Measurements from ENCODE around the gene RAP1A. TPM values are rescaled to one million over a fixed set of nuclear protein-coding genes. Genes with fewer than 3 reads are reported as not detected.

Gene RAP1A
- total RNA-seq, 2 donors from 2014 or later: 97.8 to 138 TPM

GRCh38 chr1:111706921-111707320 lies 87.3 kb downstream of the RAP1A start:
- Mint-ChIP-seq H3K9me3 (no peaks in the 10 kb centered on the region), H3K27ac (peak overlapping the region; percentile 55 to 76), H3K4me3 (no peak overlapping the region), H3K4me1 (ENCODE audit: low read depth in 2 of 2) (peaks cover 7 to 18% of the 10 kb centered on the region in 2 donors), H3K36me3 (peaks cover 26% of the 10 kb centered on the region), H3K27me3 (no peaks in the 10 kb centered on the region)
- no peak for DNase-seq (ENCODE audit: low spot score)
- no peak for ATAC-seq

DNA sequence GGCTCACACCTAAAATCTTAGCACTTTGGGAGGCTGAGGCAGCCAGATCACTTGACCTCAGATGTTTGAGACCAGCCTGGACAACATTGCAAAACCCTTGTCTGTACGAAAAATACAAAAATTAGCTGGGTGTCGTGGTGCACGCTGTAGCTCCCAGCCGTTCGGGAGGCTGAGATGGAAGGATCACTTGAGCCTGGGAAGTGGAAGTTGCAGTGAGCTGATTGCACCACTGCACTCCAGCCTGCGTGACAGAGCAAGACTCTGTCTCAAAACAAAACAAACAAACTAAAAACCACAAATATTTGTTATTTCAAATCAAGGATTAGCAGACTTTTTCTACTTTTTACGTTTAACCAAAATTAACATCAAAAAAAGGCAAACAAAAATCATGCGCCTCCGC lies 88.3 kb downstream of the RAP1A start:
- Mint-ChIP-seq H3K36me3 (peaks cover 26% of the 10 kb centered on the region), H3K9me3 (no peaks in the 10 kb centered on the region), H3K27me3 (no peaks in the 10 kb centered on the region), H3K4me1 (ENCODE audit: low read depth in 2 of 2) (peaks cover 7 to 18% of the 10 kb centered on the region in 2 donors), H3K4me3 (no peak overlapping the region), H3K27ac (peak overlapping the region; percentile 55 to 68)
- ATAC-seq: no peak
- no peak for DNase-seq (ENCODE audit: low spot score)

DNA sequence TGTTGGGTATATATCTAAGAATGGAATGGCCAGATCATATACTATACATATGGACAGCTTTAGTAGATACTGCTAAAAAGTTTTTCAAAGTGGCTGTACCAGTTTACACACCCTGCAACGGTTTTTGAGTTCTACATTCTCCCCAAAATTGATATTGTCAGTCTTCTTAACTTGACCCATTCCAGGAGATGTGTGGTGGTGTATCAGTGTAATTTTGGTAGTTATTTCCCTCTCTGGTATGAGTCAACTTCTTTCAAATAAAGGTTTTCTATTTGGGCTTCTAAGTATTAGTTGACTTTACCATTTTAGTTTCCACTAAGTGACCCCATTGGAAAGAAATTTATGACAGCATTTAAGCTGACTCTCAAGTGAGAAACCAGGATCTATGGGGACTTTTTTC lies 90.4 kb downstream of the RAP1A start:
- H3K4me1 Mint-ChIP-seq (ENCODE audit: low read depth in 2 of 2): peaks cover 7 to 18% of the 10 kb centered on the region in 2 donors
- H3K27ac Mint-ChIP-seq: peak overlapping the region; percentile 32 to 60
- peak overlapping the region; percentile 12 for H3K4me3 Mint-ChIP-seq
- H3K27me3 Mint-ChIP-seq: no peaks in the 10 kb centered on the region
- DNase-seq (ENCODE audit: low spot score): no peak
- H3K9me3 Mint-ChIP-seq: no peaks in the 10 kb centered on the region
- peaks cover 20% of the 10 kb centered on the region for H3K36me3 Mint-ChIP-seq
- peak in 1 of 2 donors; percentile 67 for ATAC-seq

DNA sequence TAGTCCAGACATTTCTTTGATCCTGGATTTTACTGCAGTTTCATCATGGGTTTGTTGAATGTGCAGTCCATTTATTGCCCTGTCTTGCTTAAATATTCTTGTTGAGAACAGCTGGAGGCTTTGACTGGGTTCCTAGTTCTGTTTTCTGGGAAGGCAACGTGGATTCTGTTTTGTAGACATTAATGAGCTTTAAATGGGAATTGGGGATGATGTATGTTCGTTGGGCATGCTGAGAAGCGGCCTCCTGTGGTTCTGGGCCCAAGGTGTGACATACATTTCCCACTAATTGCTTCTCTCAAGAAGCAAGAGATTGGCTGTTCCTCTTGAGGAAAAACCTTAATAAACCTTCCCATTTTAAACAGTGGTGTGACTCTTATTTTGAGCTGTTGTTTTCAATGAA lies 96.7 kb downstream of the RAP1A start:
- Mint-ChIP-seq H3K9me3 (no peaks in the 10 kb centered on the region), H3K27ac (no peak overlapping the region), H3K4me1 (ENCODE audit: low read depth in 2 of 2) (peaks cover 16 to 18% of the 10 kb centered on the region in 2 donors), H3K4me3 (no peak overlapping the region), H3K36me3 (peaks cover 4% of the 10 kb centered on the region), H3K27me3 (no peaks in the 10 kb centered on the region)
- DNase-seq (ENCODE audit: low spot score) (no peak), ATAC-seq (no peak)

GRCh38 chr1:111717450-111717849 lies 97.9 kb downstream of the RAP1A start:
- Mint-ChIP-seq H3K27ac (no peak overlapping the region), H3K27me3 (no peaks in the 10 kb centered on the region), H3K36me3 (peaks cover 4% of the 10 kb centered on the region), H3K9me3 (no peaks in the 10 kb centered on the region), H3K4me3 (no peak overlapping the region), H3K4me1 (ENCODE audit: low read depth in 2 of 2) (peaks cover 18 to 19% of the 10 kb centered on the region in 2 donors)
- ATAC-seq: no peak
- no peak for DNase-seq (ENCODE audit: low spot score)

DNA sequence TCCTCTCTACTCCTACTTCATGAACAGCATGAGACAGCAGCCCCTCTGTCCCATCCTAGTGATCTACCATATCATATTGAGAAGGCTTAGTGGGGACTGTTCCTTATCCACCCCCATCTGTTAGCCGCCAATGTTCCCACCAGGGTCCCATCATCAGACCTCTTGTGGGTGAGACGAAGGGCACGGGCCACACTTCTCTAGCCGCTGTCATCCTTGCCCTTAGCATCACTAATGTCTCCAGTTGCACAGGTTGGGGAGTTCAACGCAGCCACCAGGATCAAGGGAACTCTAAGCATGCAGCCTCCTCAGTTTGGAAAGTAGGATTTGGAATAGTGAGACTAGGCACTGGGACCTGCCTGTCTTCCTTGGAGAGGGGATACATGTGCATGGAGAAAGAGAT lies 99.5 kb downstream of the RAP1A start:
- Mint-ChIP-seq H3K4me3 (no peak overlapping the region), H3K4me1 (ENCODE audit: low read depth in 2 of 2) (peaks cover 19 to 23% of the 10 kb centered on the region in 2 donors), H3K36me3 (peaks cover 4% of the 10 kb centered on the region), H3K27me3 (no peaks in the 10 kb centered on the region), H3K27ac (no peak overlapping the region), H3K9me3 (no peaks in the 10 kb centered on the region)
- ATAC-seq: no peak
- DNase-seq (ENCODE audit: low spot score): no peak

- Mint-ChIP-seq H3K36me3 (peaks cover 4% of the 10 kb centered on the region), H3K27ac (peak overlapping the region in 1 of 2 donors; percentile 28), H3K27me3 (no peaks in the 10 kb centered on the region)
Observed at GRCh38 chr1:111719674-111720132, 100.1 kb downstream of the RAP1A start.

GRCh38 chr1:111720274-111720976 lies 100.8 kb downstream of the RAP1A start:
- Mint-ChIP-seq H3K4me1 (ENCODE audit: low read depth in 2 of 2) (peaks cover 19 to 23% of the 10 kb centered on the region in 2 donors), H3K9me3 (no peaks in the 10 kb centered on the region), H3K4me3 (no peak overlapping the region), H3K27ac (peak overlapping the region; percentile 3 to 28), H3K27me3 (no peaks in the 10 kb centered on the region), H3K36me3 (peaks cover 4% of the 10 kb centered on the region)
- no peak for DNase-seq (ENCODE audit: low spot score)
- ATAC-seq: peak in 1 of 2 donors; percentile 42

More at GRCh38 chr1:111719674-111720132, 100.1 kb downstream of the RAP1A start:
- ATAC-seq (no peak), DNase-seq (ENCODE audit: low spot score) (no peak)
- Mint-ChIP-seq H3K9me3 (no peaks in the 10 kb centered on the region), H3K4me1 (ENCODE audit: low read depth in 2 of 2) (peaks cover 19 to 23% of the 10 kb centered on the region in 2 donors), H3K4me3 (no peak overlapping the region)

DNA sequence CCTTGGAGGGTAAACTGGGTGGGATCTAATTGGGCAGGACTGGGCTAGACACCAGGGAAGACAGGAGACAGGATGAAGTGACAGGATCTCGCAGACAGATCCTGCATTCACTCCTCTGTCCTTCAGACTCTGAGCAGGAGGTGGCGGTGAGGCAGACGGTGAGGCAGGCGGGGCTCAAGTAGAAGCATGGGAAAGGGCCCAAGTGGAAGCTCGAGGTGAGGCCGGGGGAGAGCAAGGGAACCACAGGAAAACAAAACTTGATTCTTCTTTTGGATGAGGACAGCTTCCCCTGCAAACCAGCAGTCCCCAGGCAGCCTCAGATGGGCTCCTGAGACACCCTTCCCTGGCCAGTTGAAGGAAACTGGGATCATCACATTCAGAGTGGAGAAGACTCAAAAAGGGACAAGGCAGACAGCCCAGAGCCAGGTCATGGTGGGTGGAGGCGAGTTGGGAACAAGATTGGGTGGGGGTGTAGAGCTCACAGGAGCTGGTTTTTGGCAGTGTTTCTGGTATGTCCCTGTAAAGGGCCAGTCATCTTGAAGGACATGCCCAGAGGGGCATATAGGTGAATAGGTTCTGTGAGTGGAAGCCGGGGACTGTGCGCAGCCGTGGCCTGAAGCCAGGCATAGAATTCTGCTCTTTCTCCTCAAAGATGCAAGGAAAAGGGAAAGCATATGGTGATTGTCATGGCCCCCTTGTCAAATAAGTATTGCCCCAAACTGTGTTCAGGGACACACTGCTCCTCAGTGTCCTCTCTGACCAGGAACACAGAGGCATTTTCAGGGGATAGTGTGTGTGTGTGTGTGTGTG lies 101.6 kb downstream of the RAP1A start:
- no peaks in the 10 kb centered on the region for H3K9me3 Mint-ChIP-seq
- H3K36me3 Mint-ChIP-seq: peaks cover 4% of the 10 kb centered on the region
- peaks cover 19 to 23% of the 10 kb centered on the region in 2 donors for H3K4me1 Mint-ChIP-seq (ENCODE audit: low read depth in 2 of 2)
- ATAC-seq (no peak), DNase-seq (ENCODE audit: low spot score) (no peak)
- H3K27me3 Mint-ChIP-seq: no peaks in the 10 kb centered on the region
- peak overlapping the region; percentile 3 to 28 for H3K27ac Mint-ChIP-seq
- no peak overlapping the region for H3K4me3 Mint-ChIP-seq

DNA sequence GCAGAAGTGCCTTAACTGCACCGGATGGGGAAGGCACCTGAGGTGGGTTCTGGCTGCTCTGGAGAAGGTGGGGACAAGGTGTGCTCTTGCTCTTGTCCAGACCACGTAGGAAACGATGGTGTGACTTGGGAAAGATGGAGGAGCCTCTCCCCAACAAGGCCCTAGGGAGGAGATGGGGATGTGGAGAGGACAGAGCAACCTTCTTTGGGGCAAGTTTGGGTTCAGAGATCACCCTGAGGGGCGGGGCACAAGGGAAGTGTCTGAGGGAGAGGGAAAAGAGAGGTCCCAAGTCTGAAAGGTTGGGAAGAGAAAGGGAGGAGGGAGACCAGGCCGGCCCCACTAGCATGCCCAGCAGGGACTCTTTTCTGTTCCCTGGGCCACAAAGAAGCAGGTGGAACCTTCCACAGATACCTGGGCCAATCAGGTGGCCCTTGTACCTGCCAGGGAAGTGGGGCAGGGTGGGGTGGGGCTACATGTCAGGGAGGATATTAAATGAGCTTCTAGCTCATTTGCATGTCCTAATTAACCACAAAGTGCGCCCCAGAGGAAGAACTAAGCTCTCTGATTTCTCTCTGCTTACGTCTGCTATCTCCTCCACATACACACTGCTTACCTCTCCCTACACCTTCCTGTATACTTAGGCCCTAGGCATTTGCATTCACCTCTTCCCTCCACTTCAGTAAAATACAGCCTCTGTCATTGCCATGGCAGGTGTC lies 103.7 kb downstream of the RAP1A start:
- Mint-ChIP-seq H3K4me1 (ENCODE audit: low read depth in 2 of 2) (peaks cover 11 to 19% of the 10 kb centered on the region in 2 donors), H3K27me3 (no peaks in the 10 kb centered on the region), H3K27ac (no peak overlapping the region), H3K4me3 (no peak overlapping the region), H3K36me3 (no peaks in the 10 kb centered on the region), H3K9me3 (no peaks in the 10 kb centered on the region)
- DNase-seq (ENCODE audit: low spot score): no peak
- no peak for ATAC-seq

GRCh38 chr1:111723871-111724270 lies 104.3 kb downstream of the RAP1A start:
- H3K4me3 Mint-ChIP-seq: no peak overlapping the region
- ATAC-seq: no peak
- H3K36me3 Mint-ChIP-seq: no peaks in the 10 kb centered on the region
- H3K9me3 Mint-ChIP-seq: no peaks in the 10 kb centered on the region
- H3K4me1 Mint-ChIP-seq (ENCODE audit: low read depth in 2 of 2): peaks cover 11 to 19% of the 10 kb centered on the region in 2 donors
- no peaks in the 10 kb centered on the region for H3K27me3 Mint-ChIP-seq
- DNase-seq (ENCODE audit: low spot score): no peak
- no peak overlapping the region for H3K27ac Mint-ChIP-seq

DNA sequence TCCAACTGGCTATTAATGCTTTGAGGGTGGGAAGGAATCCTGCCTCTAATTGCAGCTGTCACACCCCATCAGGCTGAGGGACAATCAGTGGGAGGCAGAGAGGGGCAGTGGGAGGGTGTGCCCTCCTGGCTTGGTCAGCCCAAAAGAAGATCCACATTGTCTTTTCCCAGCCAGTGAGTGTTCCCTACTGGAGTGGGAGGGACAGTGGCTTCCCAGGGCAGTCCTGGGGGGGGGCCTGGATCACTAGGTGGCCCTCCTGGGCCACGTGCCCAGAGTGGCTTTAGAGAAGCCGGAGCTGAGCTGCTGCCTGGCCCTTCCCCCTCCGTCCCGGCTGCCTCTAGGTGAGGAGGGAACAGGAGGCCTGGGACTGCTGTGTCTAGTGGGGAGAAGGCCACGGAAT lies 105.6 kb downstream of the RAP1A start:
- DNase-seq (ENCODE audit: low spot score) (no peak), ATAC-seq (no peak)
- Mint-ChIP-seq H3K9me3 (no peaks in the 10 kb centered on the region), H3K27me3 (no peaks in the 10 kb centered on the region), H3K4me1 (ENCODE audit: low read depth in 2 of 2) (peaks cover 5 to 14% of the 10 kb centered on the region in 2 donors), H3K4me3 (no peak overlapping the region), H3K27ac (no peak overlapping the region), H3K36me3 (no peaks in the 10 kb centered on the region)

GRCh38 chr1:111727056-111727455 lies 107.5 kb downstream of the RAP1A start:
- no peak for ATAC-seq
- Mint-ChIP-seq H3K27me3 (no peaks in the 10 kb centered on the region), H3K4me3 (no peak overlapping the region), H3K4me1 (ENCODE audit: low read depth in 2 of 2) (peaks cover 0 to 5% of the 10 kb centered on the region in 2 donors), H3K36me3 (no peaks in the 10 kb centered on the region), H3K27ac (no peak overlapping the region), H3K9me3 (no peaks in the 10 kb centered on the region)
- no peak for DNase-seq (ENCODE audit: low spot score)
